ENCODE data around the gene TNRC18.

Gene TNRC18

GRCh38 chr7:5388905-5389433, 34.7 kb downstream of the TNRC18 start:
- Histone ChIP-seq H3K4me1 (ENCODE audit: control insufficient read depth, insufficient read depth, low read length) (peaks cover 4% of the 10 kb centered on the region), H3K4me3 (ENCODE audit: insufficient read depth, low read depth, low read length) (no peak overlapping the region), H3K36me3 (ENCODE audit: control insufficient read depth, insufficient read depth, low read length) (peaks cover 19% of the 10 kb centered on the region), H3K27ac (ENCODE audit: insufficient read depth, low read depth, low read length, poor library complexity, severe bottlenecking) (no peak overlapping the region), H3K27me3 (ENCODE audit: control insufficient read depth, insufficient read depth, low read length, poor library complexity, severe bottlenecking) (no peaks in the 10 kb centered on the region), H3K9me3 (ENCODE audit: control insufficient read depth, low read length) (no peaks in the 10 kb centered on the region)
- 95% methylated on average over 64 of the region's 64 CpGs for WGBS, 2 experiments

GRCh38 chr7:5388273-5388901, 35.2 kb downstream of the TNRC18 start:
- no peaks in the 10 kb centered on the region for H3K27me3 ChIP-seq (ENCODE audit: control insufficient read depth, insufficient read depth, low read length, poor library complexity, severe bottlenecking)
- H3K27ac ChIP-seq (ENCODE audit: insufficient read depth, low read depth, low read length, poor library complexity, severe bottlenecking): no peak overlapping the region
- peaks cover 19% of the 10 kb centered on the region for H3K36me3 ChIP-seq (ENCODE audit: control insufficient read depth, insufficient read depth, low read length)
- no peak overlapping the region for H3K4me3 ChIP-seq (ENCODE audit: insufficient read depth, low read depth, low read length)
- 96% methylated on average over 81 of the region's 81 CpGs for WGBS, 2 experiments
- peaks cover 4% of the 10 kb centered on the region for H3K4me1 ChIP-seq (ENCODE audit: control insufficient read depth, insufficient read depth, low read length)
- no peaks in the 10 kb centered on the region for H3K9me3 ChIP-seq (ENCODE audit: control insufficient read depth, low read length)

- Histone ChIP-seq H3K27ac (ENCODE audit: insufficient read depth, low read depth, low read length, poor library complexity, severe bottlenecking) (no peak overlapping the region), H3K36me3 (ENCODE audit: control insufficient read depth, insufficient read depth, low read length) (peaks cover 13% of the 10 kb centered on the region), H3K4me3 (ENCODE audit: insufficient read depth, low read depth, low read length) (no peak overlapping the region), H3K27me3 (ENCODE audit: control insufficient read depth, insufficient read depth, low read length, poor library complexity, severe bottlenecking) (no peaks in the 10 kb centered on the region), H3K9me3 (ENCODE audit: control insufficient read depth, low read length) (no peaks in the 10 kb centered on the region), H3K4me1 (ENCODE audit: control insufficient read depth, insufficient read depth, low read length) (peaks cover 9% of the 10 kb centered on the region)
- WGBS, 2 experiments: 96% methylated on average over 45 of the region's 45 CpGs
Measured at GRCh38 chr7:5387711-5388245, 35.9 kb downstream of the TNRC18 start.

GRCh38 chr7:5384618-5385017, 39.0 kb downstream of the TNRC18 start:
- Histone ChIP-seq H3K27ac (ENCODE audit: insufficient read depth, low read depth, low read length, poor library complexity, severe bottlenecking) (no peak overlapping the region), H3K27me3 (ENCODE audit: control insufficient read depth, insufficient read depth, low read length, poor library complexity, severe bottlenecking) (no peaks in the 10 kb centered on the region), H3K9me3 (ENCODE audit: control insufficient read depth, low read length) (no peaks in the 10 kb centered on the region), H3K36me3 (ENCODE audit: control insufficient read depth, insufficient read depth, low read length) (peaks cover 12% of the 10 kb centered on the region), H3K4me1 (ENCODE audit: control insufficient read depth, insufficient read depth, low read length) (peaks cover 19% of the 10 kb centered on the region), H3K4me3 (ENCODE audit: insufficient read depth, low read depth, low read length) (no peak overlapping the region)
- 72 to 73% methylated on average over 6 of the region's 6 CpGs for whole genome bisulfite sequencing, 2 experiments

- H3K4me1 ChIP-seq (ENCODE audit: control insufficient read depth, insufficient read depth, low read length): peaks cover 19% of the 10 kb centered on the region
- no peak overlapping the region for H3K4me3 ChIP-seq (ENCODE audit: insufficient read depth, low read depth, low read length)
- no peaks in the 10 kb centered on the region for H3K9me3 ChIP-seq (ENCODE audit: control insufficient read depth, low read length)
- 89% methylated on average over 15 to 16 of the region's 16 CpGs for WGBS, 2 experiments
- no peak overlapping the region for H3K27ac ChIP-seq (ENCODE audit: insufficient read depth, low read depth, low read length, poor library complexity, severe bottlenecking)
- H3K36me3 ChIP-seq (ENCODE audit: control insufficient read depth, insufficient read depth, low read length): peaks cover 12% of the 10 kb centered on the region
- no peaks in the 10 kb centered on the region for H3K27me3 ChIP-seq (ENCODE audit: control insufficient read depth, insufficient read depth, low read length, poor library complexity, severe bottlenecking)
Measured at GRCh38 chr7:5383314-5384098, 40.1 kb downstream of the TNRC18 start.

GRCh38 chr7:5382281-5382892, 41.2 kb downstream of the TNRC18 start:
- no peaks in the 10 kb centered on the region for H3K9me3 ChIP-seq (ENCODE audit: control insufficient read depth, low read length)
- H3K27ac ChIP-seq (ENCODE audit: insufficient read depth, low read depth, low read length, poor library complexity, severe bottlenecking): peak overlapping the region; percentile 26
- WGBS, 2 experiments: 40 to 43% methylated on average over 20 of the region's 20 CpGs
- peaks cover 6% of the 10 kb centered on the region for H3K36me3 ChIP-seq (ENCODE audit: control insufficient read depth, insufficient read depth, low read length)
- no peaks in the 10 kb centered on the region for H3K27me3 ChIP-seq (ENCODE audit: control insufficient read depth, insufficient read depth, low read length, poor library complexity, severe bottlenecking)
- peaks cover 19% of the 10 kb centered on the region for H3K4me1 ChIP-seq (ENCODE audit: control insufficient read depth, insufficient read depth, low read length)
- H3K4me3 ChIP-seq (ENCODE audit: insufficient read depth, low read depth, low read length): no peak overlapping the region

GRCh38 chr7:5381071-5381772, 42.4 kb downstream of the TNRC18 start:
- Histone ChIP-seq H3K36me3 (ENCODE audit: control insufficient read depth, insufficient read depth, low read length) (no peaks in the 10 kb centered on the region), H3K27me3 (ENCODE audit: control insufficient read depth, insufficient read depth, low read length, poor library complexity, severe bottlenecking) (no peaks in the 10 kb centered on the region), H3K27ac (ENCODE audit: insufficient read depth, low read depth, low read length, poor library complexity, severe bottlenecking) (no peak overlapping the region), H3K4me3 (ENCODE audit: insufficient read depth, low read depth, low read length) (no peak overlapping the region), H3K4me1 (ENCODE audit: control insufficient read depth, insufficient read depth, low read length) (peaks cover 19% of the 10 kb centered on the region), H3K9me3 (ENCODE audit: control insufficient read depth, low read length) (no peaks in the 10 kb centered on the region)
- WGBS, 2 experiments: 90 to 92% methylated on average over 11 of the region's 11 CpGs

GRCh38 chr7:5380350-5381070, 43.1 kb downstream of the TNRC18 start:
- Histone ChIP-seq H3K36me3 (ENCODE audit: control insufficient read depth, insufficient read depth, low read length) (no peaks in the 10 kb centered on the region), H3K27me3 (ENCODE audit: control insufficient read depth, insufficient read depth, low read length, poor library complexity, severe bottlenecking) (no peaks in the 10 kb centered on the region), H3K9me3 (ENCODE audit: control insufficient read depth, low read length) (no peaks in the 10 kb centered on the region), H3K4me1 (ENCODE audit: control insufficient read depth, insufficient read depth, low read length) (peaks cover 19% of the 10 kb centered on the region), H3K27ac (ENCODE audit: insufficient read depth, low read depth, low read length, poor library complexity, severe bottlenecking) (no peak overlapping the region), H3K4me3 (ENCODE audit: insufficient read depth, low read depth, low read length) (no peak overlapping the region)
- 94% methylated on average over 20 of the region's 20 CpGs for WGBS, 2 experiments

- WGBS, 2 experiments: 93 to 94% methylated on average over 17 of the region's 17 CpGs
- Histone ChIP-seq H3K36me3 (ENCODE audit: control insufficient read depth, insufficient read depth, low read length) (no peaks in the 10 kb centered on the region), H3K9me3 (ENCODE audit: control insufficient read depth, low read length) (no peaks in the 10 kb centered on the region), H3K27ac (ENCODE audit: insufficient read depth, low read depth, low read length, poor library complexity, severe bottlenecking) (no peak overlapping the region), H3K27me3 (ENCODE audit: control insufficient read depth, insufficient read depth, low read length, poor library complexity, severe bottlenecking) (no peaks in the 10 kb centered on the region), H3K4me1 (ENCODE audit: control insufficient read depth, insufficient read depth, low read length) (peaks cover 17% of the 10 kb centered on the region), H3K4me3 (ENCODE audit: insufficient read depth, low read depth, low read length) (no peak overlapping the region)
Measured at GRCh38 chr7:5379546-5379945, 44.1 kb downstream of the TNRC18 start.
